GM18868 (cell line): ENCODE data around the gene MRPL14.

ENCODE experiments used
- ATAC-seq: cut with Tn5 transposase; IDR thresholded peaks from one replicate; pipeline ENCODE4 v1.9.1; 2021; ENCODE audit warnings: mild to moderate bottlenecking, moderate library complexity; ENCODE audit not compliant: unreplicated experiment

MRPL14 gene

DNA sequence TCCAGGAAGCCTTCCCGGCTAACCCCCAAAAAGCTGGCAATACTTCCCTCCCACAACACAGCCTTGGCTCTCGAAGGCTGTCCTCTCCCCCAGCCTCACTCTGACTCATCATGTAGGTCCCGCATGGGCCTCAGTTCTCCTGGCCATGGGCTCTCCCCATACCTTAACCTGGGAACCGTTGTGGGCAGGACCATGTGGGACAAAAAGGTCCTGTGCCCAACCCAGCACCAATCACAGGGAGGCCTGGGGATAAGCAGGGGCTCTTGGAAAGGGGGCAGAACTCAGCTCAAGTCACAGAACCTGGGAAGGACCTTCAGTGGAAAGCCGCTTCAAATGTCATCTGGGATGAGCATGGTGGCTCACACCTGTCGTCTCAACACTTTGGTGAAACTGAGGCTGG is 45.5 kb downstream of the MRPL14 start:
- ATAC-seq, result no peak

DNA sequence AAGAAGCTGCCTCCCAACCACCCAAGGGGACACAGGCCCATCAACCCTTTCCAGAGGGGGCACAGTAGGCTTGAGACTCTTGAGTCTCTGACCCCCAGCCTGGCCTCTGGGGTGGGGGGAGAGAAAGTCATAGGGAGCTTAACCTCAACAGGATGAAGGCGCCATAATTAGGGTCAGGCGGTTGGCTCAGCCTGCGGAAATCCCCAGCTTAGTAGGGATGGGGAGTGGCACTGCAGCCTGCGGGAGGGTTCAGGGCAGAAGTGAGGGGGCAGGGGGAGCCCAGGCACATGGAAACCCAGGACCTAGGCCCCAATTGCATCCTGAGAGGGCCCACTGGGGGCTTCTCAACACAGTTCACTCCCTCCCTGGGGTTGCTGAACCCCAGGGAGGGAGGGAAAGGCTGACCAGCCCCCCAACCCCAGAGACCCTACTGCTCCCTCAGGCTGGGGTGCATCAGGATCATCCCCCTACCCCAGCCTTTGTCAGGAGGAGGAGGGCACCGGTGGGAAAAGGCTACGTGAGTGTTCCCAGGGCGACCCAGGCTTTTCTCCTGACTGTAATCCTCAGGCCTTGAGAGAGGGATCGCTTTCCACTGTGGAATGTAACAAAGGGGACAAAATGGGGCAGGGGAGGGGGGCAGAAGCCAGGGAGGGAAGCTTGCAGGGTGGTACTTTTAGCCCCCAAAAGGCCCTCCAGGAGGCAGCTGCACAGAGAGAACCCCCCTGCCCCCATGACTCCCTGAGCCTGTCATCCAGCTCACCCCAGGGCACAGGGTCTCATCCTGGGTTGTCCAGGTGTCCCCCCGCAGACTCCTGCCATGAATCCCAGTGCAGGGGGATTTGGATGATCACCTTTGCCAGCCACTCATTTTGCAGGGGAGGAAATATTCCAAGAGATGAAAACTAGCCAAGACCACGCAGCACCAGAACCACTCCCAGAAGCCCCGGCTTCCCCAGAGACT is 46.4 kb downstream of the MRPL14 start:
- ATAC-seq, result no peak

DNA sequence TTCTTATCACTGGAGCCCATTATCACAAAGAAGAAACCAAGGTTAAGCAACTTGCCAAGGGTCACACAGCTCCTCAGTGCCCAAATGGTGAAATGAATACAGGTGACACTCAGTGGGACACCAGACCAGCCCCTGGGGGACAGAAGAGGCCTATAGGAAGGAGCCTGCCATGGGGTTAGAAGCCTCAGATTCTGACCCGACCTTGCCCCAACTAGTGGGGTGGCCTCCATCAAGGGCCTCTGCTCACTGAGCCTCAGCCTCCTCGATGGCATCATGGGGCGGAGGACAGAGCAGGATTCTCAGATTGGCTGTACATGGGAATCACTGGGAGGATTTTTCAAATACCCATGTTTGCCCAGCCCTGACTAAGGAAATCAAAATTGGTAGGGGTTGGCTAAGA is 47.6 kb downstream of the MRPL14 start:
- no peak for ATAC-seq

DNA sequence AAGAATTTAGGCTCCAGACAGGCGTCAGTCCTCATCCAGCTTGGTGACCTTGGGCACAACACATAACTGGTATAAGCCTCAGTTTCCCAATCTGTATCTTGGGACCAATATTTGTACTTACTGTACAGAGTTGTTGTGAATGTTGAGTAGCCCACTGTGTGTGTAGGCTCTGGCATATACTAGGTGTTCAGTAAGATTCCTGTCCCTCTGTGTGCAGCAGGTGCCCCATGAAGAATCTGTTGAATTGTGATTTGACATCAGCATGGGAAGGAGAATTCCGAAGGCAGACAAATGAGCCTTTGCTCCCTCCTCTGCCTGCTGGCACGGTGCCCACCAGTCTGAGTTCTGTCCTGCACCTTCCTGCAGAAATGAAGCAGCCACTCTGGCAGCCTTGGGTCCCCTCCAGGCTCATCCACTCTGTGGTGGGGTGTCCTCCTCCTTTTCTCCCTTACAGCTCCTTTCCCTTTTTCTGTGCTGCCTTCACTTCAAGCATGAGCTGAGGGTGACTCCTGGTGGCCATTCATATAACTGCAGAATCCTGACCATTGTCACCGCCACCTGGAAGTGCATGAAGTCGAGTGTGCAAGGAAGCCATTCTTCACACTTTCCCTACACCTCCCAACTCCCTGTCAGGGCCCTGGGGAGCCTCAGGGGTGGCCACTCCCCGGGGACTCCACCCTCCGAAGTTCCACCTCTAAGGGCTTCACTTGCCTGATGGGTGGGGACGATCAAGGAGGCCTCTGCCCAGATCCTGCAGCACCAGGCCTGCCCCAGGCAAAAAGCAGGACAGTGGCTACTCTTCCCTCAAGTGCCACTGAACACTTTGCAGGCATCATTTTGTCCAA is 48.2 kb downstream of the MRPL14 start:
- ATAC-seq, result no peak

DNA sequence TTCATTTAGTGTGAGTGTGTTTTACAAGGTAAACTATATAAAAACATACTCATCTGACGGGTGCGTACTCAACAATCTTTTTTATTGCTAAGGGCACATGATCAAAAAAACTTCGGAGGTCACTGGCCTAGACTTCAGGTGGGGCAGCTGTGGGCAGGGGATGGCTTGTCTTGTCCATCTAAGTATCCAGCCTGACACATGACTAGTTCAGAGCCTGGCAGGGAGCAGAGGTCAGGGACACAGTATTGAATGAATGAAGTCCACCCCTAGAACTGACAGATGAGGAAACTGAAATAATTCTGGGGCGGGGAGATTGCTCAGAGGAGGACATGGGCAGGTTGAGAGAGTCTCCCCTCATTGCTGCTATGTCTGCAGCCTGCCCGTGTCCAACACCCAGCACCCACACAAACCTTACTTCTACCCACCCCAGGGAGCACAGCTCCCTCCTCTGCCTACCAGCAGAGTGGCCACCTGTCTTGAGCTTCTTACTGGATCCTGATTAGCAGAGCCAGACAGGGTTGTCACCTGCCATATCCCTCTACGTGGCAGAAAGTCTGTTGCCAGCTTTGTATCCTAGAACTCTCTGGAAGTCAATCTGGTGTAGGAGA is 48.9 kb downstream of the MRPL14 start:
- no peak for ATAC-seq

DNA sequence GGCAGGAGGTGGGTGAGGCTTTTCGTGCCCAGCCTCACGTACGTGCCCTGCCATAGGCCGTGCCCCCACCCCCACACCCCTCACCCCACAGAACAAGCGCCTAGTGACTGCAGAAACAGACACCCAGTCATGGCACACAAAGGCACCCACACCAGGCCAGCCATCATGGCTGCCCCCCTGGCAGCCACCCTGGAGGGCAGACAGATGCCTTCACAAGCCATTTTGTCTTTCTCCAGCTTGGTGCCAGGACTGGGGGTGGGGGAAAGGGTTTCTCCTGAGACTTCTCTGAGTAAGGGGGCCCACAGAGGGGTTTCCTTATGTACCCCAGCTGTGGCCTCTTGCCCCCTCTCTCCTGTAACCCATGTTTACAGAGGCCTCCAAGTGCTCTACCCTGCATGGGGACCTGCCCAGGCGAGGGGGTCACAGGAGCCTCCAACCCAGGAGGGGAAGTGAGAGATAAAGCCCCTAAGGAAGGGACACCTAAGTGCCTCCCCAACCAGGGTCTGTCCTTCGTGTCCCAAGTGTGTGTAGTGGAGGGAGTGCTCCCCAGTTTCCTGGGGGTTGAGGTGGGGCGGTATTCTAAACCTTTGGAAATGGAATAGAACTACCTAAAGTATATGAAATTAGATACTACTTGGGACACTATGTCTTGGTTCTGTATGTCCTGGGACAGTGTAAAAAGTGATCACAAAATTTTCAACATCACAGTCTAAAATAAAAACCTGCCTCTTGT is 49.9 kb downstream of the MRPL14 start:
- no peak for ATAC-seq

DNA sequence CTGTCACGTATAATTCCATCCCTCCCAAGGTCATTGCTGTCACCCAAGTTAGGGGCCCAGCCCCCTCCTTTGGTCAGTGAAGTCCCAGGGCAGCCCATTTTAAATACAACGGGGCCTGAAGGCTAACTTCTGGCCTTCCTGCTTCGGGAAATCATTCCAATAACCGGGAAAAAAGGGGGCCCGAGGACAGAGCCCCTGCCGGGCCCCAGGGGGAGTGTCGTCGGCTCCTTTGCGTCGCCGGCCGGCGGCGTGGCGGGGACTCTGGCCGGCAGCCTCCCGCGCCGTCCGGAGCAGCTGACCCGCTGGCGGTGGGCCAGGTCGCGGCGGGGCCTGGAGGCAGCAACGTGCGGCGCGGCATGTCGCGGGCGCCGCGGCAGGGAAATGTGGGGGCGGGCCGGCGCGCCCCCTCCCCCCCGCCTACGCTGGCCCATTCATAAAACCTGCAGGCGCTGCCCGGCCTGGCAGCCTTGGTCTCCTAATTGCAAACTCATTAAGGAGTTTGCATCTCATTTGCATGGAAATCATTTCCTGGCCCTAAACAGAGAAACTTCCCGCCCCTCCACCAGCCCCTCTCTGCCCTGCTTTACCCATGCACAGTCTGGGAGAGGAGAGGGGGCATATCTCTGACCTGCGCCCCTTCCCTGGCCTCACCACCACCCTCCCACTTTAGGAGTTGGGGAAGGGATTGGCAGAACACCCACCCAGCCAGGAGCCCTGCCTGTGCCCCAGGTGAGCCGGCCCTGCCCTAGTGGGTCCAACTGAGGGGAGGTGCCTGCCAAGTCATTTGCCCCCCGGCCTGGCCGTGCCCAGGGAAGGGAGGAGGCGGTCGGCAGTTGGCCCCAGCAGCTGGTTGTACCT is 50.7 kb downstream of the MRPL14 start:
- ATAC-seq, result no peak

DNA sequence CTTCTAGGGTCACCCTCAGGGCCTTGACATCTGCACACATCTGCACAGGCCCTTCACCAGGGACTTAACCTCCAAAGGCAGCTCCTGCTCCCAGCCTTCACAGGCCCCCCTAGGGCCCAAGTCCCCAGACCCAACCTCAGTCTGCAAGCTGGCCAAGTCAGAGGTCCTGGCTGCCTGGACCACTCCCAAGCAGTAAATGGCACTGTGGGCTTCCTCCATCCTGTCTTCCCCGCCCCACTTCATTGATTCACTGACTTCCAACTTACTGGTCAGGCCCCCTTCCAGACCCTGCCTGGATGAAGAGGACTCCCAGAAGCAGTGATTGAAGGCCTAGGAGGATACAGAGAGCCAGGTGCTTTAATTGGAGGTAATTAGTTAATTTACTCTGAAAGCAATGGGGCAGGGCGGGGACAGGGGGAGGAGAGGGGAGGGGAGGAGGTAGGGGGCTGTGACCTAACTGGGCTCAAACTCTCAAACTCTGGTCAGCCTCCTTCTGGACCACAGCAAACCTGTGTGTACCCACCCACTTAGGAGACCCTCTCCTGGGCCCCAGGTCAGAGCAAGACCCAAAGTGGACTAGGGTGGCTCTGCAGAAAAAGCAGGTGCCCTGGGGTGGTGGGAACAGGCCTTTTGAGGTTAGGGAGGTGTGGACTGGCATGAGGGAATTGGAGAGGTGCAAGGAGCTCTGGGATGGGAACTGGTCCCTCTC is 51.5 kb downstream of the MRPL14 start:
- no peak for ATAC-seq

DNA sequence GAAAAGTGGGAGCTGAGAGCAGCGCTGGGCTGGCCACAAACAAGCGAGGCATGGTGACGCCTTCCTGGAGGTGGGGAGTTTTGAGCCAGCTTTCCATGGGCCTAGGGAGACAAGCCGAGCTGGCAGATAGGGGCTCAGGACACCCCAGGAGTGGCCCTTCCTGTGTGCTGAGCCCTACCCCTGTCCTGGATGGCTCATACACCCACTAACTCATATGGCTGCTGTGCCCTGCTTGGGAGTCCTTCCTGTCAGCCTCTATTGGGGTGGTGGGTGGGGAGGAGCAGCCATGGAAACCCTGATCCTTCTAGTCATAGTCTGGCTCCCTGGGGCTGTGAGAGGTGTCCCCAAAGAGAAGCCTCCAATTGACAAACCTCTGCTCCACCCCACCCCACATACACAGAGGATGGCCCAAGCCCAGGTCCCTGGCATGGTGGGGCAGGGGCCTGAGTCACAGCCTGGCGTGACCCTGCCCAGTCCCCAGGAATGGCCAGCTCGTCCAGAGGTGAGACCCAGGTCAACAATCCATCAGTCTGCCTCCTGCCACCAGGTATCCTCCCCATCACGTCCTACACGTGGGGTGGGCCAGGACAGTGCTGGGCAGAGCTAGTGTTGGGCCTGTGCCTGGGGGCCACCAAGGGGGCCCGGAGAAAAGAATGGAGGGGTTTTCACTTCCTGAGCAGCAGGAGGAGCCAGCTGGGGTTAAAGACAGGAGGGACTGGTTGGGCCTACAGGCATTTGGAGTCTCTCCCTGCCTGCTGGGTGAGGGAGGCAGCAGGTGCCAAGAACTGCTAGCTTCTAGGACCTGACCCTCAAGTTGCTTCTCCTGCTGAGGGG is 52.2 kb downstream of the MRPL14 start:
- ATAC-seq, result no peak

DNA sequence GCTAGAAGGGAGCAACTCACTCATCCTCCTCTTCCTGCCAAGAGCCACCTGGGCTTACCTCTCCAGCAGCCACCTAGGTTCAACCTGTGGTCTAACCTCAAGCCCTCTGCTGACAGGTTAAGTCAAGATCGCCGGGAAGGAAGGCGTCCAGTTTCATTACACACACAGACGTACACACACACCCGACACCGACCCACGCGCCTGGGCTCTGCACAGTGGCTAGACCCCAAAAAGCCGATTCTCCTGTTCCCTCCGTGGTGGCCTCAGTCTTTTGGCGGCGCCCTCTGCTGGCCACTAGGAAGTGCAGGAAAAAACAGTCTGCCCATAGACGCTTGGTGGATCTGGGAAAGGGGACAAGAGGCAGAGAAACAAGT is 52.8 kb downstream of the MRPL14 start:
- ATAC-seq, result peak; percentile 33

DNA sequence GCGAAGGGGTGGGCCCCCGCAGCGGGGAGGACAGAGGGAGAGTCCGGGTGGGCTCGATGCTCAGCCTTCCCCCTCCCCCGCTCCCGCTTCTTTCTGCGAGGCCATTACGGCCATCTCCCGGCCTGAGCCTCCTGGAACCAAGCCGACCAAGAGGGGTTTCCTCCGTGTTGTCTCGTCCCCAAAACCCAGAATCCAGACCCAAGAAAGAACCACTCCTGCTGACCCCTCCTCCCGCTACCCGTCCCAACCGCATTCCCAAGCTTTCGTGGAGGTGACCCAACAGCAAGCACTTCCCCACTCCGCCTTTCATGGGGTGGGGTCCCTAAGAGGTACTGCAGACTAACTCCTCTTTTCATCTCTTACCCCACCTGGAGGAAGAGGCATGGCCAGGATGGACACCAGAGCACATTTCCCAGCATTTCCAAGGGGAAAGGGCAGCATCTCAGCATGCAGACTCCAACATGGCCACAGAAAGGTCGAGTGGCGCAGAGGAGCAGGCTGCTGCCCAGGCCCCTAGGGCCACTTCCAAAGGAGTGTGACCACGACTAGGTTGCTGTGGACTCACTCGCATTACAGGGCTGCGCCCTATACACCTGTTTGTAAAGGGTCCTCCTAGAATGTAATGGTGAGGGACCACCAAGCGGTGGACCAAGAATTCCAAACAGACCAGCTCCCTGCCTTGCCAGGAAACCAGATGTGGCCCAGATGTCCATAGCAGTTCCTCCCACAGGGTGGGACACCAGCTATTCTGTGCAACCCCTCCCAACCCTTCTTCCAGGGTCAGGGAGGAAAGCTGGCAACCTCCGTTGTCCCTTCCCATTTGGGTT is 53.4 kb downstream of the MRPL14 start:
- peak; percentile 7 for ATAC-seq

DNA sequence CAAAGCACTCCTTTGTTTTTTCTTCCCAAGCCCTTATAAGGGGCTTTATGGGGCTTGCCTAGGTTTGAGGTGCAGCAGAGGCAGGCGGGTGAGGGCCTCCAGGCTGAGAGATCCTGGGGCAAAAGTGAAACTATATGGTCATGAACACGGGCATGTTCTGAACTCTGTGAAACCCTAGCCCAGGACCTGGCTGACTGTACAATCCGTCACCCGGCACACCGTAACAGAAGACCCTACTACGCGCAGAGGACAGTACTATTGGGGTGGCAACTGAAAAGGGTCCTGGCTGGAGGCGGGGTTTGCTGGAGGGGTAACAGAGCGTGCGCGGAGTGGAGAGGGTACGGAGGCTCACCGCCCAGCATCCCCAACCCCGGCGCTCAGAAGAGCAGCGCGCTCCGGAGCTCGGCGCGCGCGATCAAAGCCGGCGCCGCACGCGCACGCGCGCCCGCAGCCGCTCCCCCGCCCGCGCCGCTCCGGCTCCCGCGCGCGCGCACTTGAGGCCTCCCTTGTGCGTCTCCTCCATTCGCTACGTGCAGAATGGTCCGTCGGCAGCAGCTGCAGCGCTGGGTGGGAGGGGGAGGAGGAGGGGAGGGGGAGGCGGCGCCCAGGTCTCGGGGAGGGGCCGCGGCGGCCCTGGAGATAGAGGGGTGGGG is 54.2 kb downstream of the MRPL14 start:
- ATAC-seq, result peak; percentile 58

DNA sequence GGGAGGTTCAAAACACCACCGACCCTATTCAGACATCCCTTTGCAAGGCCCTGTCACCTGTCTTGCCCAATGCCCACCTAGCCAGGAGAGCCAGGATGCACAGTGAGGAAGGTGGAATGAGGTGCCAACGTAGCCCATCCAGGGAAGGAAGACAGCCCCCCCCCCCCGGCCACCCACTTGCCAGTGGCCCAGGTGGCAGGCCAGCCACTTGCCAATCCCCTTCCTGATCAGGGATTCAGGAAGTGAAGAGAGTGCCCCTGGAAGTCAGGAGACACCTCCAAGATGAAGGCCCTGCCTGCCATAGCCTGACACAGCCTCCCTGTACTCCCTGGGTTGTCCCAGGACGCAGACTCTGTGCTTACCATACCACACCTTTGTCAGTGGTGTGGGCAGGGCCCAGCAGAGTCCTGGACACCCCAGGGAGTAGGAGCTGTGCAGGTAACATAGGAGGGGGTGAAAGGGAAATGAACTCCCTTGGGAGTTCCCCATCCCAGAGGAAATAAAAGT is 54.7 kb downstream of the MRPL14 start:
- peak; percentile 3 for ATAC-seq

DNA sequence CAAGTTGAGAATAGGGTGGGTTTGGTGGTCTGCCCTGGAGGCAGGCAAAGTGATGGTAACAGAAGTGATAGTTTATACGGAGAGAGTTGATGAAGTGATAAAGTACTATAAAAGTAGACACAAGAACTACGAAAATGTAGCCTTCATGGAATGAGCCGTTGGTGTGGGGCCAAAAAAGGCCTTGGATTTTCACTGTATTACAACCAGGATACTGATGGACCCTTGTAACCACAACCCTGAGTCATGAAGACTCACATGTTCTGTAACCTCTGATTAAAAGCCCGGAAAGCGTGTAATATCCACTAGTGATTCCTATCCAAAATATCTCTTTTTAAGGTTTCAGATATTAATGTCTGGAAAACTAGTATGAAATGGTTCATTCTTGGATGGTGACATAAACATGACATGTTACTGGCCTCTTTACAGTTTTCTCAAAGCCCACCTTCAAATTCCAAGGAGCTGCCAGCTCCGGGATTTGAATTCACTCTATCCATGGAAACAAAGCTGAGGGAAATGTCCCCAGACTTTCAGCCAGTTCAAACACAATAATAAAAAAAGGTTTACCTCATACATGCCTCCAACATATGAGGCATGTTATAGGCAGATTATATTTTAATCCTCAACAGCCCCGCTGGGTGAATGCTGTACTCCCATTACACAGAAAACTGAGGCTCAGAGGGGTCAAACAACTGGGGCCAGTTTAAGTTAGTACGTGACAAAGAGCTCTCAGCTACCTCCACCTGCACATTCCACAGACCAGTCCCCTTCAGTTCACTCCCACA is 55.4 kb downstream of the MRPL14 start:
- no peak for ATAC-seq

DNA sequence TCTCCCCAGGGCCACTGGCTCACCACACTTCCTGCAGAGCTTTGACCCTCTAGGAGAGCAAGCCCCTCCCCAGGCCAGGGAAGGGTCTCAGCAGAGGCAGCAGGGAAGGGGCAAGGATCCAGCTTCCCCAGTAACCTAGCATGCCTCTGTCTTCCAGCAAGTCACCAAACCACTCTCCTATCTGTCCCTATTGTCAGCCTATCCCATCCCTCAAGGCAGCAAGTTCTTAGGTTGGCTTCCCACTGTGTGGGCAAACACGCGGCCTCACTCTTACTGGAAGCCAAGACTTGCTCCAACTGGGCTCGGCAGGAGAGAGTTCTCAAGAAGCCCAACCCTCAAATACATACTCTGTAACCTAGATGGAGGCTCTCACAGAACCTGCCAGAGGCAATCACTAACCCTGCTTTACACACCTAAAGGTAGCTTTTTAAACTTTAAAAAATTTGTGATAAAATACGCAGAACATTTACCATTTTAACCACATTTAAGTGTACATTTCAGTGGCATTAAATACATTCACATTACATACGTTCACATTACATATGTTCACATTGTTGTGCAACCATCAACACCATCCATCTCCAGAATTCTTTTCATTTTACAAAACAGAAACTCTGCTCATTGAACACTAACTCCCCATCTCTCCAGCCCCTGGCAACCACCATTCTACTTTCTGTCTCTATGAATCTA is 58.5 kb downstream of the MRPL14 start:
- no peak for ATAC-seq
